ENCODE results near the gene ADRA2B.
"Not testable (repeated sequence)": the region's sequence is repeated elsewhere in the genome, so short reads cannot be mapped to it uniquely, and the experiment has no call there.

The ADRA2B gene

GRCh38 chr2:96161898-96162297 is 45.5 kb upstream of the ADRA2B start:
- no peak overlapping the region for H3K9ac ChIP-seq (ENCODE audit: low read length)
- H3K36me3 ChIP-seq (ENCODE audit: control insufficient read depth in 1 of 2, insufficient read depth in 2 of 2, low read depth in 1 of 2, low read length in 2 of 2): no peaks in the 10 kb centered on the region
- H3K27me3 ChIP-seq (ENCODE audit: control insufficient read depth in 1 of 2, insufficient read depth in 1 of 2, low read length in 2 of 2): peaks cover 0 to 27% of the 10 kb centered on the region in 2 experiments
- H4K91ac ChIP-seq (ENCODE audit: low read length): no peak overlapping the region
- no peak overlapping the region for H2BK5ac ChIP-seq (ENCODE audit: low read depth, low read length, poor library complexity, severe bottlenecking)
- H3K9me3 ChIP-seq (ENCODE audit: control insufficient read depth, low read length): peaks cover 6% of the 10 kb centered on the region
- H3K79me1 ChIP-seq (replicated peaks; ENCODE audit: low read length, poor library complexity, severe bottlenecking): no peaks in the 10 kb centered on the region
- H2BK12ac ChIP-seq (ENCODE audit: low read length in 2 of 2): no peak overlapping the region
- no peak overlapping the region for H3K18ac ChIP-seq (ENCODE audit: low read depth in 1 of 2, low read length in 2 of 2)
- no peak overlapping the region for H4K8ac ChIP-seq (ENCODE audit: low read length)
- H3K23ac ChIP-seq (ENCODE audit: low read length in 2 of 2): no peak overlapping the region
- H3K14ac ChIP-seq (ENCODE audit: low read length in 2 of 2): no peak overlapping the region
- H3K4me2 ChIP-seq (ENCODE audit: low read length, poor library complexity, severe bottlenecking): no peak overlapping the region
- H2AK5ac ChIP-seq (ENCODE audit: low read length, severe bottlenecking): no peak overlapping the region
- no peak overlapping the region for H2BK120ac ChIP-seq (ENCODE audit: low read depth, low read length)
- H2AFZ ChIP-seq (ENCODE audit: low read depth, low read length): no peak overlapping the region
- H3K4me1 ChIP-seq (ENCODE audit: control insufficient read depth, insufficient read depth, low read depth, low read length): peaks cover 15% of the 10 kb centered on the region
- H2BK15ac ChIP-seq (ENCODE audit: low read depth, poor library complexity, severe bottlenecking): no peak overlapping the region
- H3K4me3 ChIP-seq (ENCODE audit: insufficient read depth in 1 of 2, low read depth in 1 of 2, low read length in 2 of 2): no peak overlapping the region
- DNase-seq: no peak
- H3K27ac ChIP-seq (ENCODE audit: low read length, poor library complexity, severe bottlenecking): no peak overlapping the region
- WGBS: 65% methylated on average over 4 of the region's 5 CpGs
- H3K4ac ChIP-seq (ENCODE audit: low read depth in 1 of 2, low read length in 2 of 2): no peak overlapping the region

GRCh38 chr2:96160366-96160765 is 44.0 kb upstream of the ADRA2B start:
- not testable (repeated sequence) for H3K4me2 ChIP-seq (ENCODE audit: low read length, poor library complexity, severe bottlenecking); H3K36me3 ChIP-seq (ENCODE audit: control insufficient read depth in 1 of 2, insufficient read depth in 2 of 2, low read depth in 1 of 2, low read length in 2 of 2); H4K8ac ChIP-seq (ENCODE audit: low read length); H3K79me1 ChIP-seq (replicated peaks; ENCODE audit: low read length, poor library complexity, severe bottlenecking); H2BK5ac ChIP-seq (ENCODE audit: low read depth, low read length, poor library complexity, severe bottlenecking); H3K4me3 ChIP-seq (ENCODE audit: insufficient read depth in 1 of 2, low read depth in 1 of 2, low read length in 2 of 2); H2BK15ac ChIP-seq (ENCODE audit: low read depth, poor library complexity, severe bottlenecking); H3K9me3 ChIP-seq (ENCODE audit: control insufficient read depth, low read length); H3K18ac ChIP-seq (ENCODE audit: low read depth in 1 of 2, low read length in 2 of 2); DNase-seq; H4K91ac ChIP-seq (ENCODE audit: low read length); H3K23ac ChIP-seq (ENCODE audit: low read length in 2 of 2); H3K4ac ChIP-seq (ENCODE audit: low read depth in 1 of 2, low read length in 2 of 2); H2BK12ac ChIP-seq (ENCODE audit: low read length in 2 of 2); H2AK5ac ChIP-seq (ENCODE audit: low read length, severe bottlenecking); H3K14ac ChIP-seq (ENCODE audit: low read length in 2 of 2); H3K27ac ChIP-seq (ENCODE audit: low read length, poor library complexity, severe bottlenecking); H3K9ac ChIP-seq (ENCODE audit: low read length); H2AFZ ChIP-seq (ENCODE audit: low read depth, low read length); H2BK120ac ChIP-seq (ENCODE audit: low read depth, low read length)
- 90% methylated on average over 2 of the region's 5 CpGs for WGBS
- Histone ChIP-seq H3K4me1 (ENCODE audit: control insufficient read depth, insufficient read depth, low read depth, low read length) (peaks cover 15% of the 10 kb centered on the region), H3K27me3 (ENCODE audit: control insufficient read depth in 1 of 2, insufficient read depth in 1 of 2, low read length in 2 of 2) (peaks cover 0 to 33% of the 10 kb centered on the region in 2 experiments)

- no peak overlapping the region for H3K18ac ChIP-seq (ENCODE audit: low read depth in 1 of 2, low read length in 2 of 2)
- 83% methylated on average over 17 of the region's 17 CpGs for WGBS
- H3K27me3 ChIP-seq (ENCODE audit: control insufficient read depth in 1 of 2, insufficient read depth in 1 of 2, low read length in 2 of 2): peaks cover 0 to 33% of the 10 kb centered on the region in 2 experiments
- no peak overlapping the region for H3K9ac ChIP-seq (ENCODE audit: low read length)
- DNase-seq: no peak
- no peak overlapping the region for H4K91ac ChIP-seq (ENCODE audit: low read length)
- H3K79me1 ChIP-seq (replicated peaks; ENCODE audit: low read length, poor library complexity, severe bottlenecking): no peaks in the 10 kb centered on the region
- peaks cover 6% of the 10 kb centered on the region for H3K9me3 ChIP-seq (ENCODE audit: control insufficient read depth, low read length)
- H2BK12ac ChIP-seq (ENCODE audit: low read length in 2 of 2): no peak overlapping the region
- H3K23ac ChIP-seq (ENCODE audit: low read length in 2 of 2): no peak overlapping the region
- H3K4me3 ChIP-seq (ENCODE audit: insufficient read depth in 1 of 2, low read depth in 1 of 2, low read length in 2 of 2): no peak overlapping the region
- no peak overlapping the region for H4K8ac ChIP-seq (ENCODE audit: low read length)
- H2BK5ac ChIP-seq (ENCODE audit: low read depth, low read length, poor library complexity, severe bottlenecking): no peak overlapping the region
- no peak overlapping the region for H3K14ac ChIP-seq (ENCODE audit: low read length in 2 of 2)
- H2AFZ ChIP-seq (ENCODE audit: low read depth, low read length): no peak overlapping the region
- peaks cover 15% of the 10 kb centered on the region for H3K4me1 ChIP-seq (ENCODE audit: control insufficient read depth, insufficient read depth, low read depth, low read length)
- no peak overlapping the region for H2BK120ac ChIP-seq (ENCODE audit: low read depth, low read length)
- no peak overlapping the region for H2BK15ac ChIP-seq (ENCODE audit: low read depth, poor library complexity, severe bottlenecking)
- H3K36me3 ChIP-seq (ENCODE audit: control insufficient read depth in 1 of 2, insufficient read depth in 2 of 2, low read depth in 1 of 2, low read length in 2 of 2): no peaks in the 10 kb centered on the region
- H3K4ac ChIP-seq (ENCODE audit: low read depth in 1 of 2, low read length in 2 of 2): no peak overlapping the region
- H3K27ac ChIP-seq (ENCODE audit: low read length, poor library complexity, severe bottlenecking): no peak overlapping the region
- H3K4me2 ChIP-seq (ENCODE audit: low read length, poor library complexity, severe bottlenecking): no peak overlapping the region
- no peak overlapping the region for H2AK5ac ChIP-seq (ENCODE audit: low read length, severe bottlenecking)
Measured at GRCh38 chr2:96159084-96159830, 42.9 kb upstream of the ADRA2B start.

GRCh38 chr2:96158554-96158940 is 42.2 kb upstream of the ADRA2B start:
- H3K27me3 ChIP-seq (ENCODE audit: control insufficient read depth in 1 of 2, insufficient read depth in 1 of 2, low read length in 2 of 2): peaks cover 0 to 36% of the 10 kb centered on the region in 2 experiments
- no peak overlapping the region for H2AK5ac ChIP-seq (ENCODE audit: low read length, severe bottlenecking)
- H2BK5ac ChIP-seq (ENCODE audit: low read depth, low read length, poor library complexity, severe bottlenecking): no peak overlapping the region
- H3K27ac ChIP-seq (ENCODE audit: low read length, poor library complexity, severe bottlenecking): no peak overlapping the region
- peaks cover 13% of the 10 kb centered on the region for H3K4me1 ChIP-seq (ENCODE audit: control insufficient read depth, insufficient read depth, low read depth, low read length)
- H4K8ac ChIP-seq (ENCODE audit: low read length): no peak overlapping the region
- H3K4ac ChIP-seq (ENCODE audit: low read depth in 1 of 2, low read length in 2 of 2): no peak overlapping the region
- 91% methylated on average over 14 of the region's 14 CpGs for WGBS
- H4K91ac ChIP-seq (ENCODE audit: low read length): no peak overlapping the region
- H3K23ac ChIP-seq (ENCODE audit: low read length in 2 of 2): no peak overlapping the region
- H2BK120ac ChIP-seq (ENCODE audit: low read depth, low read length): no peak overlapping the region
- no peak overlapping the region for H3K9ac ChIP-seq (ENCODE audit: low read length)
- no peak overlapping the region for H2BK12ac ChIP-seq (ENCODE audit: low read length in 2 of 2)
- H2BK15ac ChIP-seq (ENCODE audit: low read depth, poor library complexity, severe bottlenecking): no peak overlapping the region
- no peak for DNase-seq
- no peak overlapping the region for H2AFZ ChIP-seq (ENCODE audit: low read depth, low read length)
- no peak overlapping the region for H3K14ac ChIP-seq (ENCODE audit: low read length in 2 of 2)
- H3K36me3 ChIP-seq (ENCODE audit: control insufficient read depth in 1 of 2, insufficient read depth in 2 of 2, low read depth in 1 of 2, low read length in 2 of 2): no peaks in the 10 kb centered on the region
- H3K4me3 ChIP-seq (ENCODE audit: insufficient read depth in 1 of 2, low read depth in 1 of 2, low read length in 2 of 2): no peak overlapping the region
- no peak overlapping the region for H3K18ac ChIP-seq (ENCODE audit: low read depth in 1 of 2, low read length in 2 of 2)
- H3K9me3 ChIP-seq (ENCODE audit: control insufficient read depth, low read length): peaks cover 6% of the 10 kb centered on the region
- H3K4me2 ChIP-seq (ENCODE audit: low read length, poor library complexity, severe bottlenecking): no peak overlapping the region
- H3K79me1 ChIP-seq (replicated peaks; ENCODE audit: low read length, poor library complexity, severe bottlenecking): no peaks in the 10 kb centered on the region
